A673 (cell line): ENCODE results near the gene DEDD2. TPM values are rescaled to one million over a fixed set of nuclear protein-coding genes. Genes with fewer than 3 reads are reported as not detected.

Experiments
- BruUV-seq: library from RNA; stranded (reverse); fragments of 400-500 nt; replicated peaks from 2 replicates; lab custom pipeline; 2021; lab: Mats Ljungman, UMichigan
- CTCF ChIA-PET: fragments of 300-600 bp; sonication (Branson Sonifier 250); formaldehyde crosslinking; loops from one replicate; lab custom pipeline; 2022; ENCODE audit warnings: antibody characterized with exemption; lab: Charles Lee
- POLR2A ChIA-PET: fragments of 300-600 bp; sonication (Branson Sonifier 250); formaldehyde crosslinking; loops from one replicate; lab custom pipeline; 2022; ENCODE audit warnings: antibody characterized with exemption; ENCODE audit not compliant: low non-redundant PET; lab: Charles Lee
- DNase-seq: peaks from one replicate; pipeline ENCODE4 v3.0.0-alpha.2; 2015; ENCODE audit warnings: low spot score
- H3K27ac ChIP-seq: fragments of 200-600 bp; sonication (generic); 2 replicates; pipeline ENCODE4 v1.5.1; 2016; ENCODE audit warnings: mixed run types, low read depth, mild to moderate bottlenecking, mixed read lengths, antibody characterized with exemption, low read length; ENCODE audit not compliant: poor library complexity, severe bottlenecking
- H3K27me3 ChIP-seq: fragments of 200-600 bp; sonication (generic); replicated peaks from 2 replicates; pipeline ENCODE4 v1.6.1; 2017; ENCODE audit warnings: mixed run types, low read depth, mild to moderate bottlenecking, mixed read lengths, antibody characterized with exemption, low read length; ENCODE audit not compliant: insufficient read depth, poor library complexity
- H3K36me3 ChIP-seq: fragments of 200-600 bp; sonication (generic); 2 replicates; pipeline ENCODE4 v1.6.1; 2016; ENCODE audit warnings: mixed run types, mild to moderate bottlenecking, mixed read lengths, antibody characterized with exemption, low read length; ENCODE audit not compliant: insufficient read depth, poor library complexity, severe bottlenecking
- H3K4me1 ChIP-seq: fragments of 200-600 bp; sonication (generic); 2 replicates; pipeline ENCODE4 v1.6.1; 2017; ENCODE audit warnings: mixed run types, mild to moderate bottlenecking, mixed read lengths, antibody characterized with exemption, low read length; ENCODE audit not compliant: insufficient read depth, poor library complexity, severe bottlenecking
- H3K4me3 ChIP-seq: fragments of 200-600 bp; sonication (generic); 2 replicates; pipeline ENCODE4 v1.5.1; 2016; ENCODE audit warnings: low read depth, mixed run types, mild to moderate bottlenecking, mixed read lengths, low read length; ENCODE audit not compliant: poor library complexity, severe bottlenecking
- H3K9me3 ChIP-seq: fragments of 200-600 bp; sonication (generic); 2 replicates; pipeline ENCODE4 v1.6.1; 2016; ENCODE audit warnings: mixed run types, low read depth, mild to moderate bottlenecking, mixed read lengths, antibody characterized with exemption, low read length; ENCODE audit not compliant: poor library complexity, severe bottlenecking
- CTCF ChIP-seq: fragments of 300-800, 200-600 bp; sonication (generic); conservative IDR thresholded peaks from 2 replicates; pipeline ENCODE4 v1.5.1; 2017; ENCODE audit warnings: low read depth, mild to moderate bottlenecking, antibody characterized with exemption, low read length, moderate library complexity, mixed read lengths
- EZH2 ChIP-seq: fragments of 200-600 bp; sonication (generic); IDR thresholded peaks from 2 replicates; pipeline ENCODE4 v1.6.1; 2017; ENCODE audit warnings: borderline replicate concordance, low read depth, mild to moderate bottlenecking, mixed read lengths, antibody characterized with exemption, low read length; ENCODE audit not compliant: poor library complexity, severe bottlenecking
- intact Hi-C: fragments of 100-400 bp; cut with micrococcal nuclease; formaldehyde crosslinking; loops from one replicate; pipeline ENCODE4 v1.10.0; 2022; ENCODE audit not compliant: unreplicated experiment
- total RNA-seq: library from RNA; stranded (reverse); gene quantifications from 2 replicates; pipeline ENCODE4 v1.2.3, GENCODE V29; 2021

Gene DEDD2
- total RNA-seq, 1 experiment from 2014 or later: 32.1 TPM

- Histone ChIP-seq H3K27ac (no peak overlapping the region), H3K4me1 (no peaks in the 10 kb centered on the region), H3K4me3 (no peak overlapping the region), H3K36me3 (peaks cover 64% of the 10 kb centered on the region), H3K27me3 (no peaks in the 10 kb centered on the region), H3K9me3 (no peaks in the 10 kb centered on the region)
- no TSS peak for BruUV-seq
- CTCF ChIA-PET: no interaction called here
- intact Hi-C loops: no loop called here
- TF ChIP-seq EZH2 (no peak), CTCF (no peak)
- DNase-seq: no peak
- POLR2A ChIA-PET: no interaction called here
Observed at GRCh38 chr19:42203700-42204099, 13.8 kb downstream of the DEDD2 start.

- H3K4me3 ChIP-seq: no peak overlapping the region
- no peaks in the 10 kb centered on the region for H3K4me1 ChIP-seq
- BruUV-seq: no TSS peak
- H3K36me3 ChIP-seq: peaks cover 62% of the 10 kb centered on the region
- TF ChIP-seq EZH2 (no peak), CTCF (no peak)
- no peak for DNase-seq
- ChIA-PET POLR2A (no interaction called here), CTCF (no interaction called here)
- intact Hi-C loops: no loop called here
- H3K27me3 ChIP-seq: no peaks in the 10 kb centered on the region
- H3K9me3 ChIP-seq: no peaks in the 10 kb centered on the region
- no peak overlapping the region for H3K27ac ChIP-seq
Observed at GRCh38 chr19:42202290-42202880, 15.1 kb downstream of the DEDD2 start.

- H3K4me1 ChIP-seq: no peaks in the 10 kb centered on the region
- intact Hi-C loops: no loop called here
- ChIA-PET CTCF (no interaction called here), POLR2A (no interaction called here)
- H3K36me3 ChIP-seq: peaks cover 62% of the 10 kb centered on the region
- DNase-seq: no peak
- no TSS peak for BruUV-seq
- TF ChIP-seq CTCF (no peak), EZH2 (no peak)
- H3K27ac ChIP-seq: no peak overlapping the region
- H3K9me3 ChIP-seq: no peaks in the 10 kb centered on the region
- H3K27me3 ChIP-seq: no peaks in the 10 kb centered on the region
- no peak overlapping the region for H3K4me3 ChIP-seq
Observed at GRCh38 chr19:42201489-42202289, 15.8 kb downstream of the DEDD2 start.
